GM12878 (cell line): ENCODE results near the gene NDUFA9. TPM values are rescaled to one million over a fixed set of nuclear protein-coding genes. Genes with fewer than 3 reads are reported as not detected.

Source experiments
- ATAC-seq: fragments of 200-7000 bp; cut with Tn5 transposase; 3 replicates; pipeline ENCODE4 v1.9.1; 2020; ENCODE audit warnings: mild to moderate bottlenecking, moderate library complexity
- BruUV-seq: library from RNA; stranded (reverse); fragments of 400-500 nt; replicated peaks from 2 replicates; lab custom pipeline; 2021; lab: Mats Ljungman, UMichigan
- CTCF ChIA-PET: fragments of 300-600 bp; sonication (Branson Sonifier 250); formaldehyde crosslinking; extraction: SDS; loops from one replicate; lab custom pipeline; 2021; ENCODE audit warnings: inconsistent platforms; lab: Yijun Ruan, JAX
- POLR2A ChIA-PET: fragments of 350-600 bp; formaldehyde crosslinking; extraction: SDS; loops from one replicate; lab custom pipeline; 2021; ENCODE audit warnings: inconsistent platforms; lab: Charles Lee
- RAD21 ChIA-PET: fragments of 300-600 bp; sonication (Branson Sonifier 250); formaldehyde crosslinking; loops from one replicate; lab custom pipeline; 2023; ENCODE audit warnings: antibody characterized with exemption; ENCODE audit not compliant: unreplicated experiment; lab: Charles Lee
- SMC1A ChIA-PET: fragments of 300-600 bp; sonication (Branson Sonifier 250); formaldehyde crosslinking; loops from one replicate; lab custom pipeline; 2023; ENCODE audit not compliant: unreplicated experiment, uncharacterized antibody; lab: Charles Lee
- DNase-seq: peaks from one replicate; pipeline ENCODE4 v3.0.0-alpha.2; 2011; ENCODE audit warnings: low read depth, low spot score
- FAIRE-seq: peaks from 3 replicates; lab custom pipeline; 2011; peaks lifted over from hg19 to GRCh38; lab: Jason Lieb, UNC
- H2AFZ ChIP-seq: 2 replicates; pipeline ENCODE4 v1.6.0; 2011; ENCODE audit warnings: low read depth, low read length, control low read depth; ENCODE audit not compliant: control insufficient read depth
- H3K27ac ChIP-seq: 2 replicates; pipeline ENCODE4 v1.5.1; 2011; ENCODE audit warnings: control low read depth; ENCODE audit not compliant: control insufficient read depth, insufficient read depth
- H3K27me3 ChIP-seq, 2 experiments: replicated peaks in 1 of 2; 2 replicates each; pipeline versions ENCODE4 v1.6.0 to v1.6.1; 2011; ENCODE audit warnings: low read length in 1 of 2; ENCODE audit not compliant: control insufficient read depth in 2 of 2, insufficient read depth in 2 of 2
- H3K36me3 ChIP-seq, 2 experiments: 2 replicates each; pipeline ENCODE4 v1.5.1; 2011; ENCODE audit warnings: low read length in 1 of 2; ENCODE audit not compliant: control insufficient read depth in 2 of 2, insufficient read depth in 2 of 2
- H3K4me1 ChIP-seq: 2 replicates; pipeline ENCODE4 v1.6.1; 2011; ENCODE audit warnings: mild to moderate bottlenecking, low read length, moderate library complexity, mixed read lengths; ENCODE audit not compliant: control insufficient read depth, insufficient read depth
- H3K4me2 ChIP-seq: 2 replicates; pipeline ENCODE4 v1.6.0; 2011; ENCODE audit warnings: control low read depth; ENCODE audit not compliant: control insufficient read depth, insufficient read depth
- H3K4me3 ChIP-seq: fragments of 200-600 bp; sonication (generic); 2 replicates; pipeline ENCODE4 v1.5.1; 2016
- H3K79me2 ChIP-seq: 2 replicates; pipeline ENCODE4 v1.6.0; 2011; ENCODE audit warnings: low read length; ENCODE audit not compliant: control insufficient read depth, insufficient read depth
- H3K9ac ChIP-seq: 2 replicates; pipeline ENCODE4 v1.8.0; 2011; ENCODE audit warnings: low read length, control low read depth, mixed read lengths; ENCODE audit not compliant: control insufficient read depth, insufficient read depth
- H3K9me3 ChIP-seq: replicated peaks from 3 replicates; pipeline ENCODE4 v1.5.1; 2011; ENCODE audit warnings: mild to moderate bottlenecking, low read length; ENCODE audit not compliant: control insufficient read depth, insufficient read depth
- H4K20me1 ChIP-seq: 2 replicates; pipeline ENCODE4 v1.6.0; 2011; ENCODE audit not compliant: control insufficient read depth, insufficient read depth
- BMI1 ChIP-seq: fragments of 450-650 bp; IDR thresholded peaks from 2 replicates; pipeline ENCODE4 v1.6.1; 2016; ENCODE audit warnings: mild to moderate bottlenecking, moderate library complexity, borderline replicate concordance
- CREM ChIP-seq: IDR thresholded peaks from 2 replicates; pipeline ENCODE4 v1.6.1; 2014; ENCODE audit warnings: antibody characterized with exemption, low read depth
- EGR1 ChIP-seq, 2 experiments: IDR thresholded peaks; 1 replicate in 1 of 2; 2 replicates in 1 of 2; pipeline ENCODE4 v1.6.1; 2011 to 2012; ENCODE audit warnings: low read depth in 2 of 2, low read length in 2 of 2, borderline replicate concordance in 1 of 2, mild to moderate bottlenecking in 1 of 2, moderate library complexity in 1 of 2
- KLF5 ChIP-seq: fragments of 450-650 bp; IDR thresholded peaks from 2 replicates; pipeline ENCODE4 v1.6.1; 2014; ENCODE audit warnings: mild to moderate bottlenecking; ENCODE audit not compliant: partially characterized antibody
- MXI1 ChIP-seq: fragments of 150-350 bp; IDR thresholded peaks from 2 replicates; pipeline ENCODE4 v1.6.1; 2011; ENCODE audit warnings: low read depth, mild to moderate bottlenecking, inconsistent platforms, low read length, improper control_type of control experiment
- WGBS: methylation state at CpG from one replicate; pipeline ENCODE4 v1.1.6; 2016; ENCODE audit warnings: low lambda C conversion rate; ENCODE audit not compliant: insufficient replicate concordance, insufficient coverage; ENCODE audit errors: missing lambda C conversion rate; 5-methylcytosine and 5-hydroxymethylcytosine counted together
- in situ Hi-C: fragments of 300-500 bp; cut with MboI; formaldehyde crosslinking; loops from 9 replicates; pipeline ENCODE4 v1.14.3; 2018; ENCODE audit warnings: mixed read lengths
- intact Hi-C: fragments of 100-400 bp; cut with micrococcal nuclease; formaldehyde crosslinking; loops from one replicate; pipeline ENCODE4 v1.14.2; 2022; ENCODE audit not compliant: unreplicated experiment
- polyA plus RNA-seq, 11 experiments: library from polyadenylated mRNA; depleted of rRNA in 4 of 11; unstranded in 6 of 11; stranded (reverse) in 5 of 11; fragments of >200 nt; fragmentation: Nextera tagmentation in 4 of 11; fragmentation: Illumina TruSeq in 1 of 11; extraction: Ambion mirVana in 4 of 11; extraction: Trizol in 1 of 11; gene quantifications; 1 replicate in 1 of 11; 2 replicates in 10 of 11; pipeline versions ENCODE4 v1.2.1 to v1.2.3, GENCODE V29; 2011 to 2016; ENCODE audit warnings: inconsistent platforms in 2 of 11, missing spikeins in 2 of 11, low read depth in 1 of 11
- total RNA-seq, 4 experiments: library from RNA; depleted of rRNA in 3 of 4; stranded (reverse); fragments of >200 nt in 3 of 4; fragmentation: Illumina TruSeq in 1 of 4; extraction: Trizol in 1 of 4; gene quantifications; 2 replicates each; pipeline versions ENCODE4 v1.2.1 to v1.2.3, GENCODE V29; 2013 to 2021
- TF ChIP-seq, protein P1 (sequence below): fragments of 150-350 bp; IDR thresholded peaks from 2 replicates; pipeline ENCODE4 v1.6.1; 2014; ENCODE audit warnings: mild to moderate bottlenecking, low read depth, low read length
- TF ChIP-seq, protein P2 (sequence below): fragments of 450-650 bp; IDR thresholded peaks from 2 replicates; pipeline ENCODE4 v1.6.1; 2017; ENCODE audit warnings: mild to moderate bottlenecking, moderate library complexity
- TF ChIP-seq, protein P3 (sequence below): fragments of 450-650 bp; IDR thresholded peaks from 2 replicates; pipeline ENCODE4 v1.6.1; 2017; ENCODE audit warnings: low read depth, mild to moderate bottlenecking, moderate library complexity
- TF ChIP-seq, protein P4 (sequence below): fragments of 450-650 bp; IDR thresholded peaks from 2 replicates; pipeline ENCODE4 v1.6.1; 2017; ENCODE audit warnings: borderline replicate concordance
- TF ChIP-seq, protein P5 (sequence below): IDR thresholded peaks from 2 replicates; pipeline ENCODE4 v1.6.1; 2011; ENCODE audit warnings: borderline replicate concordance, low read depth, mild to moderate bottlenecking, moderate library complexity, mixed read lengths, low read length; ENCODE audit not compliant: insufficient read depth; ENCODE audit errors: extremely low read length

The NDUFA9 gene
- total and polyA plus RNA-seq, 10 of the 15 experiments (the other 5 are each of a cell fraction or from before 2014, with no cell fraction given), result 95.2 to 472 (median 151) TPM

DNA sequence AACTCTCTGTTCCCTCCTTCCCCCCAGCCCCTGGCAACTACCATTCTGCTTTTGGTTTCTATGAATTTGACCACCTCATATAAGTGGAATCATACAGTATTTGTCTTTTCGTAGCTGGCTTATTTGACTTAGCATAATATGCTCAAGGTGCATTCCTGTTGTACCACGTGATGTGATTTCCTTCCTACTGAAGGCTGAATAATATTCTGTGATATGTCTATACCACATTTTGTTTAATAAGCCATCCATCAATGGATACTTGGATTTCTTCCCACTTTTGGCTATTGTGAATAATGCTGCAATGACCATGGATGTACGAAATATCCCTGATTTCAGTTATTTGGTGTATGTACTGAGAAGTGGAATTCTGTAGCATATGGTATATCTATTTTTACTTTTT lies 16.3 kb downstream of the NDUFA9 start:
- H3K27me3 ChIP-seq, result no peaks in the 10 kb centered on the region
- H3K9me3 ChIP-seq, result no peaks in the 10 kb centered on the region
- H2AFZ ChIP-seq, result no peak overlapping the region
- WGBS, result 97% methylated on average over 3 of the region's 3 CpGs
- BruUV-seq, result no TSS peak
- SMC1A ChIA-PET, result no interaction called here
- peaks cover 5 to 59% of the 10 kb centered on the region in 2 experiments for H3K36me3 ChIP-seq
- no peak overlapping the region for H3K27ac ChIP-seq
- H3K79me2 ChIP-seq, result no peaks in the 10 kb centered on the region
- H3K4me1 ChIP-seq, result no peaks in the 10 kb centered on the region
- ATAC-seq, result no peak
- CTCF ChIA-PET, result no interaction called here
- POLR2A ChIA-PET, result interaction anchor here (0.6 kb wide), 1 partner anchor 60 kb away, joined by 4 read pairs; no protein-coding TSS in a partner anchor
- no peak overlapping the region for H3K9ac ChIP-seq
- H3K4me2 ChIP-seq, result no peak overlapping the region
- DNase-seq, result no peak
- RAD21 ChIA-PET, result no interaction called here
- in situ Hi-C loops (no loop called here), intact Hi-C loops (no loop called here)
- H3K4me3 ChIP-seq, result no peak overlapping the region
- FAIRE-seq, result no peak
- H4K20me1 ChIP-seq, result no peaks in the 10 kb centered on the region
- TF ChIP-seq CREM (no peak), MXI1 (no peak), BMI1 (no peak), KLF5 (no peak), EGR1 (IDR thresholded peaks at IDR 0.05; ENCODE audit: borderline replicate concordance in 1 of 2, low read depth in 2 of 2, low read length in 2 of 2) (no peak)
- TF ChIP-seq, protein P1, sequence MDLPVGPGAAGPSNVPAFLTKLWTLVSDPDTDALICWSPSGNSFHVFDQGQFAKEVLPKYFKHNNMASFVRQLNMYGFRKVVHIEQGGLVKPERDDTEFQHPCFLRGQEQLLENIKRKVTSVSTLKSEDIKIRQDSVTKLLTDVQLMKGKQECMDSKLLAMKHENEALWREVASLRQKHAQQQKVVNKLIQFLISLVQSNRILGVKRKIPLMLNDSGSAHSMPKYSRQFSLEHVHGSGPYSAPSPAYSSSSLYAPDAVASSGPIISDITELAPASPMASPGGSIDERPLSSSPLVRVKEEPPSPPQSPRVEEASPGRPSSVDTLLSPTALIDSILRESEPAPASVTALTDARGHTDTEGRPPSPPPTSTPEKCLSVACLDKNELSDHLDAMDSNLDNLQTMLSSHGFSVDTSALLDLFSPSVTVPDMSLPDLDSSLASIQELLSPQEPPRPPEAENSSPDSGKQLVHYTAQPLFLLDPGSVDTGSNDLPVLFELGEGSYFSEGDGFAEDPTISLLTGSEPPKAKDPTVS, result no peak
- TF ChIP-seq, protein P2, sequence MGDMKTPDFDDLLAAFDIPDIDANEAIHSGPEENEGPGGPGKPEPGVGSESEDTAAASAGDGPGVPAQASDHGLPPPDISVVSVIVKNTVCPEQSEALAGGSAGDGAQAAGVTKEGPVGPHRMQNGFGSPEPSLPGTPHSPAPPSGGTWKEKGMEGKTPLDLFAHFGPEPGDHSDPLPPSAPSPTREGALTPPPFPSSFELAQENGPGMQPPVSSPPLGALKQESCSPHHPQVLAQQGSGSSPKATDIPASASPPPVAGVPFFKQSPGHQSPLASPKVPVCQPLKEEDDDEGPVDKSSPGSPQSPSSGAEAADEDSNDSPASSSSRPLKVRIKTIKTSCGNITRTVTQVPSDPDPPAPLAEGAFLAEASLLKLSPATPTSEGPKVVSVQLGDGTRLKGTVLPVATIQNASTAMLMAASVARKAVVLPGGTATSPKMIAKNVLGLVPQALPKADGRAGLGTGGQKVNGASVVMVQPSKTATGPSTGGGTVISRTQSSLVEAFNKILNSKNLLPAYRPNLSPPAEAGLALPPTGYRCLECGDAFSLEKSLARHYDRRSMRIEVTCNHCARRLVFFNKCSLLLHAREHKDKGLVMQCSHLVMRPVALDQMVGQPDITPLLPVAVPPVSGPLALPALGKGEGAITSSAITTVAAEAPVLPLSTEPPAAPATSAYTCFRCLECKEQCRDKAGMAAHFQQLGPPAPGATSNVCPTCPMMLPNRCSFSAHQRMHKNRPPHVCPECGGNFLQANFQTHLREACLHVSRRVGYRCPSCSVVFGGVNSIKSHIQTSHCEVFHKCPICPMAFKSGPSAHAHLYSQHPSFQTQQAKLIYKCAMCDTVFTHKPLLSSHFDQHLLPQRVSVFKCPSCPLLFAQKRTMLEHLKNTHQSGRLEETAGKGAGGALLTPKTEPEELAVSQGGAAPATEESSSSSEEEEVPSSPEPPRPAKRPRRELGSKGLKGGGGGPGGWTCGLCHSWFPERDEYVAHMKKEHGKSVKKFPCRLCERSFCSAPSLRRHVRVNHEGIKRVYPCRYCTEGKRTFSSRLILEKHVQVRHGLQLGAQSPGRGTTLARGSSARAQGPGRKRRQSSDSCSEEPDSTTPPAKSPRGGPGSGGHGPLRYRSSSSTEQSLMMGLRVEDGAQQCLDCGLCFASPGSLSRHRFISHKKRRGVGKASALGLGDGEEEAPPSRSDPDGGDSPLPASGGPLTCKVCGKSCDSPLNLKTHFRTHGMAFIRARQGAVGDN, result no peak
- TF ChIP-seq, protein P3, sequence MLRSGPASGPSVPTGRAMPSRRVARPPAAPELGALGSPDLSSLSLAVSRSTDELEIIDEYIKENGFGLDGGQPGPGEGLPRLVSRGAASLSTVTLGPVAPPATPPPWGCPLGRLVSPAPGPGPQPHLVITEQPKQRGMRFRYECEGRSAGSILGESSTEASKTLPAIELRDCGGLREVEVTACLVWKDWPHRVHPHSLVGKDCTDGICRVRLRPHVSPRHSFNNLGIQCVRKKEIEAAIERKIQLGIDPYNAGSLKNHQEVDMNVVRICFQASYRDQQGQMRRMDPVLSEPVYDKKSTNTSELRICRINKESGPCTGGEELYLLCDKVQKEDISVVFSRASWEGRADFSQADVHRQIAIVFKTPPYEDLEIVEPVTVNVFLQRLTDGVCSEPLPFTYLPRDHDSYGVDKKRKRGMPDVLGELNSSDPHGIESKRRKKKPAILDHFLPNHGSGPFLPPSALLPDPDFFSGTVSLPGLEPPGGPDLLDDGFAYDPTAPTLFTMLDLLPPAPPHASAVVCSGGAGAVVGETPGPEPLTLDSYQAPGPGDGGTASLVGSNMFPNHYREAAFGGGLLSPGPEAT, result no peak
- TF ChIP-seq, protein P4, sequence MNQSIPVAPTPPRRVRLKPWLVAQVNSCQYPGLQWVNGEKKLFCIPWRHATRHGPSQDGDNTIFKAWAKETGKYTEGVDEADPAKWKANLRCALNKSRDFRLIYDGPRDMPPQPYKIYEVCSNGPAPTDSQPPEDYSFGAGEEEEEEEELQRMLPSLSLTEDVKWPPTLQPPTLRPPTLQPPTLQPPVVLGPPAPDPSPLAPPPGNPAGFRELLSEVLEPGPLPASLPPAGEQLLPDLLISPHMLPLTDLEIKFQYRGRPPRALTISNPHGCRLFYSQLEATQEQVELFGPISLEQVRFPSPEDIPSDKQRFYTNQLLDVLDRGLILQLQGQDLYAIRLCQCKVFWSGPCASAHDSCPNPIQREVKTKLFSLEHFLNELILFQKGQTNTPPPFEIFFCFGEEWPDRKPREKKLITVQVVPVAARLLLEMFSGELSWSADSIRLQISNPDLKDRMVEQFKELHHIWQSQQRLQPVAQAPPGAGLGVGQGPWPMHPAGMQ, result no peak
- TF ChIP-seq, protein P5, sequence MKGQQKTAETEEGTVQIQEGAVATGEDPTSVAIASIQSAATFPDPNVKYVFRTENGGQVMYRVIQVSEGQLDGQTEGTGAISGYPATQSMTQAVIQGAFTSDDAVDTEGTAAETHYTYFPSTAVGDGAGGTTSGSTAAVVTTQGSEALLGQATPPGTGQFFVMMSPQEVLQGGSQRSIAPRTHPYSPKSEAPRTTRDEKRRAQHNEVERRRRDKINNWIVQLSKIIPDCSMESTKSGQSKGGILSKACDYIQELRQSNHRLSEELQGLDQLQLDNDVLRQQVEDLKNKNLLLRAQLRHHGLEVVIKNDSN, result no peak
